ENCODE results near the gene MYRIP. TPM values are rescaled to one million over a fixed set of nuclear protein-coding genes. Genes with fewer than 3 reads are reported as not detected.

Gene MYRIP
- total RNA-seq, 3 donors from 2014 or later, result 2.3 to 4.8 (median 2.6) TPM

DNA sequence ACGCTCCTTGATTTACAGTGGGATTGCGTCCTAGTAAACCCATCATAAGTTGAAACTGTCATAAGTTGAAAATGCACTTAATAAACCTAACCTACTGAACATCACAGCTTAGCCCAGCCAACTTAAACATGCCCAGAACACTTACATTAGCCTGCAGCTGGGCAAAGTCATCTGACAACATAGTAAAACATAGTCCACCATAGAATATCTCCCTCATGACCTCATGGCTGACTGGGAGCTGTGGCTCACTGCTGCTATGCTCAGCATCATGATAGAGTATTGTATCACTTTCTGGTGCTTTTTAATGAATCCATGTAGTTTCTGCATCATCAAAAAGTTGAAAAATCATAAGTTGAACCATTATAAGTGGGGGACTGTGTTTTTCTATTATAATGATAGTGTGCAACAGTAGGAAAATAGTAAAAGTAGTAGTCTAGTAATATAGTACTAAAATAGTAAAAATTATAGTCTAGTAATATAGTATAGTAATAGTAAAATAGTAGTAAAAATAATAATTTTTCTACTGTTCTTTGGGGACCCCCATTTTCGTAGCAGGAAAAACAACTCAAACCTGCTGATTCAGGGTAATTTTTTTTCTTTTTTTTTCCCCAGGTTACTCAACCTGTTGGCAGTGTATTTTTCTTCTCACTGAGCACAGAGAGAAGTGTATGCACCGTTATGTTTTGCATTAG, 233.5 kb downstream of the MYRIP start:
- Histone ChIP-seq H3K27ac (no peak overlapping the region), H3K27me3 (no peaks in the 10 kb centered on the region), H3K36me3 (no peaks in the 10 kb centered on the region), H3K4me3 (no peak overlapping the region), H3K4me1 (no peaks in the 10 kb centered on the region), H3K9me3 (no peaks in the 10 kb centered on the region)
- intact Hi-C loops (cut with DNase I; ENCODE audit: low total_unique reads), result no loop called here
- no peak for DNase-seq (ENCODE audit: low spot score in 2 of 2)
- TF ChIP-seq POLR2A (IDR thresholded peaks at IDR 0.05) (no peak), POLR2AphosphoS5 (IDR thresholded peaks at IDR 0.05) (no peak)
- TF ChIP-seq, protein P1, sequence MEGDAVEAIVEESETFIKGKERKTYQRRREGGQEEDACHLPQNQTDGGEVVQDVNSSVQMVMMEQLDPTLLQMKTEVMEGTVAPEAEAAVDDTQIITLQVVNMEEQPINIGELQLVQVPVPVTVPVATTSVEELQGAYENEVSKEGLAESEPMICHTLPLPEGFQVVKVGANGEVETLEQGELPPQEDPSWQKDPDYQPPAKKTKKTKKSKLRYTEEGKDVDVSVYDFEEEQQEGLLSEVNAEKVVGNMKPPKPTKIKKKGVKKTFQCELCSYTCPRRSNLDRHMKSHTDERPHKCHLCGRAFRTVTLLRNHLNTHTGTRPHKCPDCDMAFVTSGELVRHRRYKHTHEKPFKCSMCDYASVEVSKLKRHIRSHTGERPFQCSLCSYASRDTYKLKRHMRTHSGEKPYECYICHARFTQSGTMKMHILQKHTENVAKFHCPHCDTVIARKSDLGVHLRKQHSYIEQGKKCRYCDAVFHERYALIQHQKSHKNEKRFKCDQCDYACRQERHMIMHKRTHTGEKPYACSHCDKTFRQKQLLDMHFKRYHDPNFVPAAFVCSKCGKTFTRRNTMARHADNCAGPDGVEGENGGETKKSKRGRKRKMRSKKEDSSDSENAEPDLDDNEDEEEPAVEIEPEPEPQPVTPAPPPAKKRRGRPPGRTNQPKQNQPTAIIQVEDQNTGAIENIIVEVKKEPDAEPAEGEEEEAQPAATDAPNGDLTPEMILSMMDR (IDR thresholded peaks at IDR 0.05), result no peak

DNA sequence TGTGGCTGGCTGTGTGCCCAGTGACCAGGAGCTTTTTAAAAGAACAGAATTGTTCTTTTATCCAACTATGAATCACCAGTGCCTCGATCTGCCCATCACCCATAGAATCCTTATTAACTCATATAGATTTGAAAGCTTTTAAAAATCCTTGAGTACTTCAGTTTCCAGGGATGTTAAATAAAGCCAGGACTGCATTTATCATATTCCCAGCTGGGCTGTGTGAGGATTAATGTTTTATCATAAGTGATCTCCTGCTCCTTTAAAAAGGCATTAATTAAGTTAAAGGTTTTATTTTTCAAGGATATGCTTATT, 234.0 kb downstream of the MYRIP start:
- Histone ChIP-seq H3K27me3 (no peaks in the 10 kb centered on the region), H3K9me3 (no peaks in the 10 kb centered on the region), H3K4me1 (no peaks in the 10 kb centered on the region), H3K4me3 (no peak overlapping the region), H3K27ac (no peak overlapping the region), H3K36me3 (no peaks in the 10 kb centered on the region)
- intact Hi-C loops (cut with DNase I; ENCODE audit: low total_unique reads), result no loop called here
- DNase-seq (ENCODE audit: low spot score in 2 of 2), result peak in 1 of 2 donors; percentile 19
- TF ChIP-seq POLR2AphosphoS5 (IDR thresholded peaks at IDR 0.05) (no peak), POLR2A (IDR thresholded peaks at IDR 0.05) (no peak)
- TF ChIP-seq, protein P1 (IDR thresholded peaks at IDR 0.05), result no peak

DNA sequence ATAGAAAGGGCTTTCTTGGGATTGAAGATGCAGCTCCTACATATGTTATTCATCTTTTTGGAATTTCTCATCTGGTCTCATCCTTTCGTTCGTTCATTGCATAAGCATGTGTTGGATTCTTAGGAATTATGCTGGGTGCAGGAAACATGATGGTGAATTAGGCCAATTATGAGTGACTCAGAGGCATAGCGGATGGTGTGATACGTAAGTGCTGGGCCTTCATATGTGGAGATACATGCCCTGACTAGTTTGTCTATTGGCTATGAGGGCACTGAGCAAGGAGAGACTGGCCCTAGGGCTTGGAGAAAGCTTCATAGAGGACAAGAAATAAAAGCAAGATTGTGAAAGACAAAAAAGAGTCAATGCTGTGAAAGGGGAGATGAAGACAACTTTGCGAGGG, 235.1 kb downstream of the MYRIP start:
- TF ChIP-seq POLR2A (IDR thresholded peaks at IDR 0.05), result no peak
- TF ChIP-seq POLR2AphosphoS5 (IDR thresholded peaks at IDR 0.05), result no peak
- TF ChIP-seq, protein P1 (IDR thresholded peaks at IDR 0.05), result no peak
- Histone ChIP-seq H3K27me3 (no peaks in the 10 kb centered on the region), H3K4me3 (no peak overlapping the region), H3K4me1 (no peaks in the 10 kb centered on the region), H3K27ac (no peak overlapping the region), H3K9me3 (no peaks in the 10 kb centered on the region), H3K36me3 (no peaks in the 10 kb centered on the region)
- no peak for DNase-seq (ENCODE audit: low spot score in 2 of 2)
- intact Hi-C loops (cut with DNase I; ENCODE audit: low total_unique reads), result no loop called here

DNA sequence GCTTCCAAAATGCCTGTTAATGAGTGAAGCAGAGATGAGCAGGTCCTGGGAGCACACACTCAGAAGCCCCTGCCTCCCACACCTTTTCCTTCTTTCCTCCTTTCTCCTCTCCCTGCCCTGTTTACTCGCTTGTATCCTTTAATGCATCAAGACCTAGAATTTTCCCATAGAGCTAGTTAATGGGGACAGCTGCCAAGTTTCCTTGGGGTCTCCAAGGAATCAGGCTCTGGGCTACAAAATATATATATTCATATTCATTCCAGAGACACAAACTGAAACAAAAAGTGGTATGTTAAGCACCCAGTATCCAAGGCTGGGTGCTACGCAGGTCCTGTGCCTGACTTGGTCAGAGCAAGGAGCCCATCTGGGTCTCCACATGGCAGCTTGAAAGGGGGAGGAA, 235.6 kb downstream of the MYRIP start:
- TF ChIP-seq, protein P1 (IDR thresholded peaks at IDR 0.05), result no peak
- no peak for TF ChIP-seq POLR2A (IDR thresholded peaks at IDR 0.05)
- no peak for TF ChIP-seq POLR2AphosphoS5 (IDR thresholded peaks at IDR 0.05)
- Histone ChIP-seq H3K4me1 (no peaks in the 10 kb centered on the region), H3K27ac (no peak overlapping the region), H3K9me3 (peaks cover 3 to 5% of the 10 kb centered on the region in 2 donors), H3K27me3 (no peaks in the 10 kb centered on the region), H3K4me3 (no peak overlapping the region), H3K36me3 (no peaks in the 10 kb centered on the region)
- intact Hi-C loops (cut with DNase I; ENCODE audit: low total_unique reads), result no loop called here
- no peak for DNase-seq (ENCODE audit: low spot score in 2 of 2)

DNA sequence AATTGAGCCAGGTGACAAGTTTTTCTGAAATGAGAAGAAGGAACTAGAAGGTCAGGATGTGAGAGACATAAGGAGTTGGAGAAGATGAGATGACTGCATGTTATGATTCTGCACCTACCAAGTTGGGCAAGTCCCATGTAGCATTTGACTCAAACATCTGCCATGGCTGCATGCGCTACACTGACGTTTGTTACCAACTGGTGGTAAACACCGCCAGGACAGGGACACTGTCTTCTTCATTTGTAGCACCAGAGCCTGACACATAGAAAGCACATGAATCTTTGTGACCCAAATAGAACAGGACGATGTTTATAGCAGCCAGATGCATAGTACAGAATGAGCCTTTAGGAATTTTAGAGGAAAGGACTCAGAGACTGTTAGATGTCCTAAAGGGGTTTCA, 236.7 kb downstream of the MYRIP start:
- no peaks in the 10 kb centered on the region for H3K36me3 ChIP-seq
- intact Hi-C loops (cut with DNase I; ENCODE audit: low total_unique reads), result no loop called here
- H3K4me1 ChIP-seq, result no peaks in the 10 kb centered on the region
- no peak overlapping the region for H3K27ac ChIP-seq
- peaks cover 6 to 7% of the 10 kb centered on the region in 2 donors for H3K9me3 ChIP-seq
- TF ChIP-seq, protein P1 (IDR thresholded peaks at IDR 0.05), result no peak
- TF ChIP-seq POLR2AphosphoS5 (IDR thresholded peaks at IDR 0.05), result no peak
- no peak for TF ChIP-seq POLR2A (IDR thresholded peaks at IDR 0.05)
- H3K27me3 ChIP-seq, result no peaks in the 10 kb centered on the region
- no peak for DNase-seq (ENCODE audit: low spot score in 2 of 2)
- H3K4me3 ChIP-seq, result no peak overlapping the region
